ENCODE results near the gene AQP3. TPM values are rescaled to one million over a fixed set of nuclear protein-coding genes. Genes with fewer than 3 reads are reported as not detected.

Gene AQP3
- total RNA-seq, 2 donors from 2014 or later = 6.9 to 17.6 TPM

DNA sequence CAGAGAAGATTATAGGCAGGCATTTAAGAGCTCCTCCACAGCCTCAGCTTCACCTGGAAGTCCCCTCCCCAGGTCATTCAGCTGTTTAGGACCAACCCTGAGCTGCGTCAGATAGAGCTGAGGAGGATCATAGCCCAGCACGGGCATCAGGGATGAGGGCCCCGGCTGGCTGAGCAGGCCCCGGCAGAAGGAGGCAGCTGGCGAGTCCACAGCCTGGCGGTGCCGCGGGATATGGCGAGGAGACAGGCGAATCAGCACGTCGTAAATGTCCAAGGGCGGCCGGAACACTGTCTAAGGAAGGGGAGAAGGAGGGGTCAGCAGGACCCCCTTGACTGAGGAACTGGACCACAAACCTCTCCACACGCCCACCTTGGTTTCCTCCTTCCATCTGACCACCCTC is 15.8 kb upstream of the AQP3 start:
- TF ChIP-seq, protein P1, sequence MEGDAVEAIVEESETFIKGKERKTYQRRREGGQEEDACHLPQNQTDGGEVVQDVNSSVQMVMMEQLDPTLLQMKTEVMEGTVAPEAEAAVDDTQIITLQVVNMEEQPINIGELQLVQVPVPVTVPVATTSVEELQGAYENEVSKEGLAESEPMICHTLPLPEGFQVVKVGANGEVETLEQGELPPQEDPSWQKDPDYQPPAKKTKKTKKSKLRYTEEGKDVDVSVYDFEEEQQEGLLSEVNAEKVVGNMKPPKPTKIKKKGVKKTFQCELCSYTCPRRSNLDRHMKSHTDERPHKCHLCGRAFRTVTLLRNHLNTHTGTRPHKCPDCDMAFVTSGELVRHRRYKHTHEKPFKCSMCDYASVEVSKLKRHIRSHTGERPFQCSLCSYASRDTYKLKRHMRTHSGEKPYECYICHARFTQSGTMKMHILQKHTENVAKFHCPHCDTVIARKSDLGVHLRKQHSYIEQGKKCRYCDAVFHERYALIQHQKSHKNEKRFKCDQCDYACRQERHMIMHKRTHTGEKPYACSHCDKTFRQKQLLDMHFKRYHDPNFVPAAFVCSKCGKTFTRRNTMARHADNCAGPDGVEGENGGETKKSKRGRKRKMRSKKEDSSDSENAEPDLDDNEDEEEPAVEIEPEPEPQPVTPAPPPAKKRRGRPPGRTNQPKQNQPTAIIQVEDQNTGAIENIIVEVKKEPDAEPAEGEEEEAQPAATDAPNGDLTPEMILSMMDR (IDR thresholded peaks at IDR 0.05) = no peak
- H3K27ac ChIP-seq = no peak overlapping the region
- DNase-seq (ENCODE audit: low spot score) (no peak), ATAC-seq (ENCODE audit: insufficient number of reproducible peaks, low FRiP score, low read depth) (no peak)
- H3K4me1 ChIP-seq (ENCODE audit: control insufficient read depth in 1 of 2, low read depth in 2 of 2) = no peaks in the 10 kb centered on the region
- H3K9me3 ChIP-seq = no peaks in the 10 kb centered on the region
- H3K36me3 ChIP-seq = peaks cover 62% of the 10 kb centered on the region
- no peak overlapping the region for H3K4me3 ChIP-seq
- no peaks in the 10 kb centered on the region for H3K27me3 ChIP-seq (replicated peaks; ENCODE audit: insufficient read depth)

DNA sequence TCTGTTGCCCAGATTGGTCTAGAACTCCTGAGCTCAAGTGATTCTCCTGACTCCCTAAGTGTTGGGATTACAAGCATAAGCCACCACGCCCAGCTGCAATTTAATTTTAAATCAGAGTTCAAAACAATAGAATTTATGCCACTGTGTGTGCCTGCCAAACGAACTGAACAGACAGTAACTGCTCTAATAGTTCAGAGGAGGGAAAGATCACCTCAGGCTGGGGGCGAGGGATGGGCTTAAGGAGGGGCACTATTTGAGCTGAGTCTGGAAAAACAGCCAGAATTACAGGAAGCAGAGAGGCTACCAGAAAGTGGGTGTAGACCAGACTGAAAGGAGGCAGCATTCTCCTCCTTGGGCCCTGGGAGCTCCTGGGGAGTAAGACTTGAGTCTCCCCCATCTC is 14.1 kb upstream of the AQP3 start:
- Histone ChIP-seq H3K4me3 (no peak overlapping the region), H3K27ac (no peak overlapping the region), H3K36me3 (peaks cover 47% of the 10 kb centered on the region), H3K9me3 (no peaks in the 10 kb centered on the region), H3K27me3 (replicated peaks; ENCODE audit: insufficient read depth) (no peaks in the 10 kb centered on the region), H3K4me1 (ENCODE audit: control insufficient read depth in 1 of 2, low read depth in 2 of 2) (no peaks in the 10 kb centered on the region)
- DNase-seq (ENCODE audit: low spot score) (no peak), ATAC-seq (ENCODE audit: insufficient number of reproducible peaks, low FRiP score, low read depth) (no peak)
- TF ChIP-seq, protein P1 (IDR thresholded peaks at IDR 0.05) = no peak

DNA sequence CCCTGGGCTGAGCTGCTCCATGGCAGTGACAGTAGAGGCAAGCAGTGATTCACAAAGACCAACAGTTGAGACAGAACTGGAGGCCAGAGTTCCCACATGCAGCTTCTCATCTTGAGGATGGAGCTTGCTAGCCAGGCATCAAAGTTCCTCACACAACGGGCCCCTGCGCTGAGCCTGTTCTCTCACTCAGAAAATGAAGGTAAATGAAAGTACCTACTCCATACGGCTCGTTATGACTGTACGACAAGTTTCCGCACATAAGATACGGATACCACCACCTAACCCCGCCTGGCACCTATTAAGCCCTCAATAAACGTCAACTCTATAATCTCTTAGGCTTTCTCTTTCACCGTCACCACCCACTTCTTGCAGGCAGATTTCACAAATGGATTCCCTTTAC is 13.5 kb upstream of the AQP3 start:
- no peak overlapping the region for H3K27ac ChIP-seq
- H3K36me3 ChIP-seq = peaks cover 42% of the 10 kb centered on the region
- no peak overlapping the region for H3K4me3 ChIP-seq
- H3K9me3 ChIP-seq = no peaks in the 10 kb centered on the region
- H3K4me1 ChIP-seq (ENCODE audit: control insufficient read depth in 1 of 2, low read depth in 2 of 2) = no peaks in the 10 kb centered on the region
- ATAC-seq (ENCODE audit: insufficient number of reproducible peaks, low FRiP score, low read depth) = no peak
- TF ChIP-seq, protein P1 (IDR thresholded peaks at IDR 0.05) = no peak
- no peaks in the 10 kb centered on the region for H3K27me3 ChIP-seq (replicated peaks; ENCODE audit: insufficient read depth)
- DNase-seq (ENCODE audit: low spot score) = no peak

DNA sequence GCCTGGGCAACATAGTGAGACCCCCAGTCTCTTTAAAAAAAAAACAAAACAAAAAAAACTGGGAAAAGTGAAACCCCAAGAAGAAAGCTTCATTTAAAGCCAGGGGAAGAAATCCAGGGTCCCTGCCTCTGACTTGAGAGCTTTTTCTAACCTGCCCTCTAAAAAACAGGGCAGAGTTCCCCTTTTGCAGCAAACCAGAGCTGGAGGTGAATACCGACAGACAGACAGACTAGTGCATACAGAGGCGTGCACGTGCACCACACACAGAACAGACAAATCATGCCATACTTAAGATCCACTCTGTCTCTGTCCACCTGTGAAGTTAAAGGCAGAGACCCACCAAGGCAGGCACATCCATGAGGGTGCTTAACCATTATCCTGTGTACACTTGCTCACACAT is 11.7 kb upstream of the AQP3 start:
- DNase-seq (ENCODE audit: low spot score) = no peak
- no peak for ATAC-seq (ENCODE audit: insufficient number of reproducible peaks, low FRiP score, low read depth)
- no peak overlapping the region for H3K4me3 ChIP-seq
- TF ChIP-seq, protein P1 (IDR thresholded peaks at IDR 0.05) = no peak
- H3K9me3 ChIP-seq = no peaks in the 10 kb centered on the region
- no peaks in the 10 kb centered on the region for H3K27me3 ChIP-seq (replicated peaks; ENCODE audit: insufficient read depth)
- no peaks in the 10 kb centered on the region for H3K4me1 ChIP-seq (ENCODE audit: control insufficient read depth in 1 of 2, low read depth in 2 of 2)
- H3K27ac ChIP-seq = no peak overlapping the region
- peaks cover 25% of the 10 kb centered on the region for H3K36me3 ChIP-seq

DNA sequence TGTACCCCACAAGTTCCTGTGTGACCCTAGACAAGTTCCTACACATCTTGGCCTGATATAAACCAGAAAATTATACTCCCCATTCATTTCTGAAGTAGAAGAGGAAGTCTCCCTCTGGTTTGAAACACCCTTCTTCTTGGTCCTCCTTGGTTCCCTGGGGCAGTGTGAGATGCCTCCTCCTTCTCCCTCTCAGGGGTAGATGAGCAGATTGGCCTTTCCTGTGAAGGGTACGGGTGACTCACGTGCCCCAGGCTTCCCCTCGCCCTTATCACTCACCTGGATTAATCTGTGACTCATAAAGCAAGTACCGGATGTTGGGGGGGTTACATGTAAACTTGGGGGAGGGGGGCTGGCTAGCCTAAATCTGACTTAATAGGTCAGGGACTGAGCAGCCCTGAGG is 11.1 kb upstream of the AQP3 start:
- ATAC-seq (ENCODE audit: insufficient number of reproducible peaks, low FRiP score, low read depth) (no peak), DNase-seq (ENCODE audit: low spot score) (no peak)
- H3K4me3 ChIP-seq = no peak overlapping the region

More for the DNA sequence above, 11.1 kb upstream of the AQP3 start:
- TF ChIP-seq, protein P1 (IDR thresholded peaks at IDR 0.05) = no peak
- Histone ChIP-seq H3K4me1 (ENCODE audit: control insufficient read depth in 1 of 2, low read depth in 2 of 2) (no peaks in the 10 kb centered on the region), H3K27me3 (replicated peaks; ENCODE audit: insufficient read depth) (no peaks in the 10 kb centered on the region), H3K36me3 (peaks cover 20% of the 10 kb centered on the region), H3K27ac (no peak overlapping the region), H3K9me3 (no peaks in the 10 kb centered on the region)

All from thoracic aorta (tissue), 2 donors.